ENCODE measurements around the gene NXNL2. TPM values are rescaled to one million over a fixed set of nuclear protein-coding genes. Genes with fewer than 3 reads are reported as not detected.

The NXNL2 gene
- total RNA-seq = under 1 TPM in 1 of 2 donors, not detected in 1; 0.29 TPM
- 1 to 10 TPM in 1 of 6 donors, under 1 TPM in 5; 0.57 to 1.4 (median 0.65) TPM for polyA plus RNA-seq (ENCODE audit: insufficient read length in 6 of 6)
- long read RNA-seq, donor 1 = 0 reads
- long read RNA-seq, donor 2 = 0 reads
- long read RNA-seq, donor 3 = 0 reads
- long read RNA-seq, donor 4 = 0 reads
- long read RNA-seq, donor 5 = 0 reads
- long read RNA-seq, donor 6 = 0 reads
- long read RNA-seq, donor 7 = 0 reads
- long read RNA-seq, donor 8 = 0 reads
- long read RNA-seq, donor 9 = 0 reads
- long read RNA-seq, donor 10 = 0 reads
- long read RNA-seq, donor 11 = 0 reads
- long read RNA-seq, donor 12 = 0 reads

GRCh38 chr9:88534456-88535225 lies at the start of gene NXNL2:
Gene NXNL2 (plus strand): TSS chr9:88535178. CDS start chr9:88535435, 257 bp downstream.
- TF ChIP-seq CTCF (IDR thresholded peaks at IDR 0.05) = no peak
- intact Hi-C loops (cut with DNase I) = no loop called here
- ATAC-seq = peak; percentile 91
- H3K27ac ChIP-seq = peak within 1 kb of the TSS in 1 of 2 donors; percentile 9
- no peaks in the 10 kb centered on the region for H3K9me3 ChIP-seq
- peak in 3 of 4 donors; percentile 68 to 95 (median 87) for DNase-seq
- H3K27me3 ChIP-seq = peaks cover 3 to 74% of the 10 kb centered on the region in 2 donors
- peaks cover 0 to 24% of the 10 kb centered on the region in 2 donors for H3K4me1 ChIP-seq
- H3K4me3 ChIP-seq = peak within 1 kb of the TSS; percentile 37 to 47
- no peaks in the 10 kb centered on the region for H3K36me3 ChIP-seq

GRCh38 chr9:88488166-88488565 lies 46.8 kb upstream of the NXNL2 start:
- DNase-seq (no peak), ATAC-seq (no peak)
- intact Hi-C loops (cut with DNase I) = no loop called here
- Histone ChIP-seq H3K4me1 (no peaks in the 10 kb centered on the region), H3K27me3 (no peaks in the 10 kb centered on the region), H3K27ac (no peak overlapping the region), H3K4me3 (no peak overlapping the region), H3K36me3 (peaks cover 0 to 10% of the 10 kb centered on the region in 2 donors), H3K9me3 (no peaks in the 10 kb centered on the region)
- no peak for TF ChIP-seq CTCF (IDR thresholded peaks at IDR 0.05)

GRCh38 chr9:88494983-88495721 lies 39.8 kb upstream of the NXNL2 start:
- no peak for ATAC-seq
- intact Hi-C loops (cut with DNase I) = no loop called here

GRCh38 chr9:88497224-88497623 lies 37.8 kb upstream of the NXNL2 start:
- TF ChIP-seq CTCF (IDR thresholded peaks at IDR 0.05) = no peak
- Histone ChIP-seq H3K36me3 (no peaks in the 10 kb centered on the region), H3K4me1 (no peaks in the 10 kb centered on the region), H3K27ac (no peak overlapping the region), H3K4me3 (no peak overlapping the region), H3K9me3 (no peaks in the 10 kb centered on the region), H3K27me3 (no peaks in the 10 kb centered on the region)
- intact Hi-C loops (cut with DNase I) = no loop called here
- ATAC-seq (no peak), DNase-seq (no peak)

More at GRCh38 chr9:88494983-88495721, 39.8 kb upstream of the NXNL2 start:
- Histone ChIP-seq H3K36me3 (no peaks in the 10 kb centered on the region), H3K27ac (no peak overlapping the region), H3K9me3 (no peaks in the 10 kb centered on the region), H3K27me3 (no peaks in the 10 kb centered on the region), H3K4me1 (no peaks in the 10 kb centered on the region), H3K4me3 (no peak overlapping the region)
- TF ChIP-seq CTCF (IDR thresholded peaks at IDR 0.05) = no peak
- DNase-seq = no peak
